IPS-18c (cell line): ENCODE results near the gene PYGO2.

ENCODE experiments used
- H3K4me3 ChIP-seq: 2 replicates; pipeline ENCODE4 v1.7.0; 2013; ENCODE audit warnings: low read depth, mild to moderate bottlenecking, low read length, moderate library complexity; ENCODE audit not compliant: insufficient read depth
- H3K9me3 ChIP-seq: one replicate; pipeline ENCODE4 v1.6.1; 2013; ENCODE audit warnings: mild to moderate bottlenecking, low read length, moderate library complexity; ENCODE audit not compliant: control insufficient read depth, insufficient read depth

PYGO2 gene, protein sequence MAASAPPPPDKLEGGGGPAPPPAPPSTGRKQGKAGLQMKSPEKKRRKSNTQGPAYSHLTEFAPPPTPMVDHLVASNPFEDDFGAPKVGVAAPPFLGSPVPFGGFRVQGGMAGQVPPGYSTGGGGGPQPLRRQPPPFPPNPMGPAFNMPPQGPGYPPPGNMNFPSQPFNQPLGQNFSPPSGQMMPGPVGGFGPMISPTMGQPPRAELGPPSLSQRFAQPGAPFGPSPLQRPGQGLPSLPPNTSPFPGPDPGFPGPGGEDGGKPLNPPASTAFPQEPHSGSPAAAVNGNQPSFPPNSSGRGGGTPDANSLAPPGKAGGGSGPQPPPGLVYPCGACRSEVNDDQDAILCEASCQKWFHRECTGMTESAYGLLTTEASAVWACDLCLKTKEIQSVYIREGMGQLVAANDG

DNA sequence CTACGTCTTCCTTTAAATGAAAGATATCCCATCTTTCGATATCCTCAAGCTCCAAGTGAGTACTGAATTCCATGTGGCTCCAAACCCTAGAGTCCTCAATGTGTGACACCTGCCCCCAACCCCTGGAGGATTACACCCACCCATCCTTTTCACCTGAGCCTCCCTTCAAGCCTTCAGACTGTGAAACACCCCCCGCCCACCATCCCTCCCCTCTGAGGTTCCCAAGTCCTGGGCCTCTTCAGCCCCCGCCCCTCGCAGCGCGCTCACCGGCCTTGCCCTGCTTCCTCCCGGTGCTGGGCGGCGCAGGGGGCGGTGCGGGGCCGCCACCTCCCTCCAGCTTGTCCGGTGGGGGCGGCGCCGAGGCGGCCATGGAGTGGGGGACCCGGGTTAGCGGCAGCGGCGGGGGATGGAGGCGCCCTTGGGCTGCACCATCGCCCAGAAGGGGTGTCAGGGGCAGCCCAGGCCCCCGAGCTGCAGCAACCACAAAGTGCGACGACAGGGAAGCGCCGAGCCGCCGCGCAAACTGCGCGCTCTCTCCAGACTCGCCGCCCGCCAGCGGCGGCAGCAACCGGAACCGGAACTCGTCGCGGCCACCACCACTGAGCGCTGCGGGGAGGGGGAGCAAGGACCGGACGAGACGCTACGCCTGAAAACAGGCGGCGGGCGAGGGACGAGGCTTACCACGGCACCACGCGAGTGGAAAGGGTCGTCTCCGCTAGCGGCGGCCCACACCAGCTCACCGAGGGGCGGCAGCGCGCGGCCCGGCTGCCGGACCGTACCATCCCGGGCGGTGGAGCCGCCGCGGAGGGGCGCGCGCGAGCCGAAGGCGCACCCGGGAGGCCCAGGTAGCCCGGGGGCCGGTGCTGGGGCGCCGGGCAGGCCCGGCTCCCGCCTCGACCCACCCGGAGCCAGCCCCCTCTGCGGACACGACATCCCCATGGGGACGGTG, at the start of gene PYGO2:
Gene PYGO2, minus strand, starts transcription at position 576 of the 949 bp plus-strand sequence. Its CDS starts 206 bp downstream, at position 370.
- no peaks in the 10 kb centered on the region for H3K9me3 ChIP-seq
- peak within 1 kb of the TSS; percentile 91 for H3K4me3 ChIP-seq

- Histone ChIP-seq H3K9me3 (no peaks in the 10 kb centered on the region), H3K4me3 (no peak overlapping the region)
Observed at GRCh38 chr1:155011004-155011416, 49.4 kb upstream of the PYGO2 start.

DNA sequence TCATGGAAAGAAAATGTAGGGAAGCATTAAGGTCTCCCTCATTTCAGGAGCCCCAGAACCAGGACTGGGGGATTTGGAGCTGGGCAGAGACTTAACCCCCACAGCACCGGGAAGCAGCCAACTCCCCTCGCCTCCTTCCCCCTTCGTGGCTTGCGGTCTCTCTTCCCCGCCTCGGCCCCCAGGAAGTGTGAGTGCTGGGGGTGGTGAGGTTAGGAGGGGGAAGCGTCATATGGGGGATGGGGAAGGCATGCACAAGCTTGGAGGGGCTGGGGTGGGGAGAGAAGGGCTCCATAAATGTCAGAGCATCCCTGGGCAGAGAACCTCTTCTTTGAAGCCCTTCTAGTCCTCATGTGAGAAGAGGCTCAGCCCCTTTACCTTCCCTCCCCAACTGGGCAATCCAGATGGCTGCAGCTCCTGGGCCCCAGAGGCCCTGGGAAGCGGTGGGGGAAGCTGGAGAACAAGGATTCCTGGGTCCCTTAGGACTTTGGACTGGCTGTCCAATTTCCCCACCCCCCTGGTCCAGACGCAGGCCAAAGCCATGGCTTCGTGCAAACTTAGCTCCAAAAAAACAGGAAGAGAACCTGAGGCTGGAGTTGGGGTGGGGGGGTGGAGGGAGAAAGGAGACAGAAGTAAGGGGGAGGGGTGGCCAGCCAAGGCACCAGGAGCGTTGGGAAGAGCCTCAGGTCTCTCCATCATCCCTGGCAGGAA, 48.8 kb upstream of the PYGO2 start:
- Histone ChIP-seq H3K4me3 (no peak overlapping the region), H3K9me3 (no peaks in the 10 kb centered on the region)

DNA sequence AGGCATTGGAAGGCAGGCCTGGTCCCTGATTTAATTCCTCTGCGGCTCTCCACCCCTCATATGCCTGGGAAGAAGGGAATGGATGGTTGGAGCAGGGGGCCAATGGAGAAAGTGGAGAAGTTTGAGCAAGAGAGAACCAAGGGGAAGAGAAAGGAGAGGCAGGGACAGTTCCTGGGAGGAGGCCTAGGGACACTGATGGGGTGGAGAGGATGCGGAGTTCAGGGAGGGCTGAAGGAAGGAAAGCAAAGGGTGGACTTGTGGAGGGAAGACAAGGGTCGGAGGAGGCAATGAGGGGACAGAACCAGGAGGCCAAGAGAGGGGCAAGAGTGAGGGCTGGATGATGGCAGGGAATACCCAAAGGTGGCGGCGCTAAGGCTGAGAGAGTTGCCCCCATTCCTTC, 48.2 kb upstream of the PYGO2 start:
- H3K4me3 ChIP-seq: no peak overlapping the region
- H3K9me3 ChIP-seq: no peaks in the 10 kb centered on the region

- H3K4me3 ChIP-seq: no peak overlapping the region
- no peaks in the 10 kb centered on the region for H3K9me3 ChIP-seq
Observed at GRCh38 chr1:155009221-155009711, 47.7 kb upstream of the PYGO2 start.

- Histone ChIP-seq H3K4me3 (no peak overlapping the region; the same call in 1 of the 2 replicates), H3K9me3 (no peaks in the 10 kb centered on the region)
Observed at GRCh38 chr1:155008015-155008941, 46.7 kb upstream of the PYGO2 start.

DNA sequence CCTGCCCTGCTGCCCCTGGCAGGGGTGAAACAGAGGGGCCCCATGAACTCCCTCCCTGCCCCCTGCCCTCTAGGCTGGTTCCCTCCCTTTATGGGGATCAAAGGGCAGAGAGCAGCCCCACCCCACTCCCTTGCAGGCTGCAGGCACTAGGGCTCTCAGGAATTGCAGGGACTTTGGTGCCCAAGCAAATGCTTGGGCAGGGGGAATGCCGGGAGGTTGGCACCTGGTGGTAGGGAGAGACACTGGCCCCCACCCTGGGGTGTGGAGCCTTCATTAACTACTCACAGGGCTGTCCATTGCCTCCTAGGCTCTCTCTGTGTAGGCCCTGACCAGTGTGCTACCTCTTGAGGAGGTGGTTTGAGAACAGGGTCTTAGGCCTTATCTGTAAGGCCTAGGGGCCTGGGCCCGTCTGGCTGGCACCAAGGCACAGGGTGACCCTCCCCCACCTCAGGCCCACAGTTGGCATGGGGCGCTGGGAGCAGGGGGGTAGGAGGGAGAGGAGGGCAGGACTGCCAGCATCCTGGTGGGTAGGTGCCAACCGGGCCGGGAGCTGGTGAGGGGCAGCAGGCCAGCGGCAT, 45.8 kb upstream of the PYGO2 start:
- Histone ChIP-seq H3K9me3 (peaks cover 2% of the 10 kb centered on the region), H3K4me3 (no peak overlapping the region)

DNA sequence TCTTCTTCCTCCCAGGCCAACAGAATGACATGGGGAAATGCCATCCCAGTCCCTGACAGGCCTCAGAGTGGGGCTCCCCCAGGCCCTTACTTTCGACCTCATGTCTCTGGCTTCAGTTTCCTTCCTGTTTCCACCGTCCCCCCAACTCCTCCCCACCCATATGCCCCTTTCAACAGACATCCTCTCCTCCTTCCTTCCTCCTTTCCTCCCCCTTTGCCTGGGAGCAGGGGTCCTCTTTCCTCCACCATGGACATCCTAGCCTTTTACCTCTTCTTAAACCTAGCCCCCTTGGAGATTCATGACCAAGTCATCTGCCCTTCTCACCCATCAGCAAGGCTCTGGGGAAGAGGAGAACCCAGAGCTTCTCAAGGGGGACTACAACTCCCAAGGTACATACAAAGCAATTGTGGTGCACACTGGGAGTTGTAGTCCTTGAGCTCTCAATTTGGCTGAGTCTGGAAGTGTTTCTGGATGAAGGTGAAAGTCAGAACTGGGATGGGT, 45.1 kb upstream of the PYGO2 start:
- no peak overlapping the region for H3K4me3 ChIP-seq

DNA sequence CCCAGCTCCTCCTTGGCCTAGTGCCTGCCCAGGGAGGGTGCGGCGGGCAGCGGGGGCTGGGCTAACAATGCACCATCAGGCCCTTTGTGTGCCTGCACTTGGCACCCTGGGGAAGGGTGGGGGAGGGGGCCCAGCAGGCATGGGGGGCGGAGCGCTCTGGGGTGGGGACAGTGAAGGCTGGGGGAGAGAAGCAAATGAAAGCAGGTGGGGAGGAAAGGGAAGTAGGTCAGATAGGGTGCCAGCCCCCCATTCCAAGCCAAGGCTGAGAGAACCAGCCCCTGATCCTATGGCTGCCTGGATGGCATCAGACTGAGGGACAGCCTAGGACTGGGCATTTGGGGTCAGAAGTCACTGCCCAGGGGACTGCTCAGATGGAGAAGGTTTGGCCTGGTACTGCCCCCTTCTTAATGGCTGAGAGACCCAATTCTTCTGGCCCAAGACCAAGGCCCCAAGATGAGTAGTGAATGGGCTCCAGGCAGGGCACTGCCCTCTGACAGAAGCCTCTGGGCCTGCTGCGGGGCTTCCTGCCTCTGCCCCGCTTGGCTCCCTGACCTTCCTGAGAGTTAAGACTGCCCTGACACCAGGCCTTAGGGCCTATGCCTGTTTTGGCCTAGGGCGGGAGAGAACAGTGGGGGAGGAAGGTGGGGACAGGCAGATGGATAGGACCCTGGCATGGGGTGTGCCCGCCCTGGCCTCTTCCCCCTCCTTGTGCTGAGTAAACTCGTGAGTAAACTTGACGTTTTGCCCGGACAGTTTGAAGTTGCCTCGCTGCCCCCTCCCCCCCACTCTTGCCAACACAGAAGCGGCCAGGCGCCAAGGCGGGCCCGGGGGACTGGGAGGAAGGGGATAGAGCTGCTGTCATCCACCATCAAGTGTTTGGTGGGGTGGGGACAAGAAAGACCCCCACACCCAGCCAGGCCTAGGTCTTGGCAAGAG, 43.8 kb upstream of the PYGO2 start:
- peak overlapping the region; percentile 4; the same call in 1 of the 2 replicates for H3K4me3 ChIP-seq
- peaks cover 2% of the 10 kb centered on the region for H3K9me3 ChIP-seq

More for the DNA sequence above, 45.1 kb upstream of the PYGO2 start:
- peaks cover 2% of the 10 kb centered on the region for H3K9me3 ChIP-seq

DNA sequence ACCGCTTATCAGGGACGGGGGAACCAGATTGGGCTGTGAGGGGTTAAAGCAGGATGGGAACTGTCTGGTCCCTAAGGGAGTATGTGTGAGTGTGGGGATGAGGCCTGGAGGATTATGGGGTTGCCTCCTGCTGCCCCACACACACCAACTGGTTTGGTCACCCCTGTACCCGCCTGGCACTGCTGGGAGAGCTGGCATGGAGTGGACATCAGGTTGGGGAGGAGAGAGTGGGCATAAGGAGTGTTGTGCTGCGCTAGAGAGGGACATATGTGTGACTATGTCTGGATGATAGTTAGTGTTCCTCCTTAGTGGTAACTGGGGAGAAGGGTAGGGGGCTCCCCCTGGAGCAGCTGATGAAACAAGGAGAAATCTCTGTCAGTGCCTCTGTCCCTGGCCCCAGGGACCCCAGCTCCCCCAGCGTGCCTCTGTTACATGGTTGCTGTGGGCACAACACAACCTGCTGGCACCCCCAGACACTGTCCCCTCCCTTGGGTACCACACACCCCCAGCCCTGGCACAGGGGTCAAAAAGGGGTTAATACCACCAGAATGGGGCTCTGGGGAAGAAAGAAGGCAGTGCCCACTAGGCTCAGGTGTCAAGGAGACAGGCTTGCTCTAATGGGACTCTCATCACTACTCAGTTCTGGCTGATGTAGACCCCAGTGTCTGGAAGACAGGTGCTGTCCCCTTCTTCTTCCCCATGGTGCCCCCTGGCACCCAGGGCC, 42.9 kb upstream of the PYGO2 start:
- Histone ChIP-seq H3K9me3 (peaks cover 2% of the 10 kb centered on the region), H3K4me3 (peak overlapping the region; percentile 87)

DNA sequence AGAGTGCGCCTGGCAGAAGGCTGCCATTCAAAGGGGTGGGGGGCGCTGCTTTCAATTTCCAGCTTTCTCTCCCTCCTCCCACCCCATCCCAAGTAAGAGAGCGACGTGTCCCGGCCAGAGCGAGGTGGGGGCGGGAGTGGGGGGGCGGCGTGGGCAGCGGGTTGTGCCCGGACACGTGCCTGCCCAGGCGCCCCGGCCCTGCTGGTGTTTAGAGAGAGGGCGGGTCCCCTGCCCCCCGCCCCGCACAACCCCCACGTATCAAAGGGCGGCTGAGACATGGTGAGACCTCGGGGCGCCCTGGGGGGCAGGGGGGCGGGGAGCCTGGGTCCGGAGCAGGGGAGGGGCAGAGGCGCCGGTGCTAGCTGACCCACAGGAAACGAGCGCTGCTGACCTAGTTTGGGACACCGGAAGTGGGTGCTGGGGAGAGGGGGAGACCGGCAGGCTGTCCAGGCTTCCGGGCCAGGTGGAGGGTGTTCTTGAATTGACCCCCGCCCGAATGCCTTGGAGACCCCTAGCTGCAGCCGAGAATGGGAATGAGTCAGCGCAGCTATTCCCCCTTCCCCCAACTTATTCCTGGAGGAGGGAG, 42.3 kb upstream of the PYGO2 start:
- peak overlapping the region; percentile 87 for H3K4me3 ChIP-seq
- H3K9me3 ChIP-seq: peaks cover 2% of the 10 kb centered on the region

DNA sequence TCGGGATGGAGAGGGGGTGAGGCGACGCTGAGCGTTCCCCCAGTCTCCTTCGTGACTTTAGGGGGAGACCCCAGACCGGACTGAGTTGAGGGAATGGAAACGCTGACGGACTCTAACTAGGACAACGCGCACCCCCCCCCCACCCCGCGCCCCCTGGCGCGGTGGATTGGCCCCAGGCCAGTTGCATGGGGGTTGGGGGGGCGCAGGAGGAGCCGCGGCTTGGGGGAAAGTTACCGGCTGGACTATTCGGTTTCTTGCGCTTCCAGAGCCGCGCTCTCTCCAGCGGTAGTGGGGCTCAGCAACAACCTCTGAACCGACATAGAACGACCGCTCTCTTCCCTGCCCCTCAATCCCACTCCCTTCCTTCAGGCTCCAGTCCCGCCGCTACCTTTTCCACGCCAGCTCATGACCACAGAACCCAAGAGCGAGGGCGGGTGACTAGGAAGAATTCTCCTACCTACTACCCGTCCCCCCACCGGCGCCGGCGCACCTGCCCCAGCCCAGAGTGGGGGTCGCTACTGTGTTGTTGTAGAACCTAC, 41.7 kb upstream of the PYGO2 start:
- Histone ChIP-seq H3K9me3 (peaks cover 2% of the 10 kb centered on the region), H3K4me3 (peak overlapping the region; percentile 87)

GRCh38 chr1:155002464-155003226, 41.1 kb upstream of the PYGO2 start, which contains the start of gene ZBTB7B:
TSS of gene ZBTB7B (plus strand) at chr1:155002802. CDS start at chr1:155014661, 11,859 bp downstream.
- H3K9me3 ChIP-seq: peaks cover 2% of the 10 kb centered on the region
- peak within 1 kb of the TSS; percentile 87 for H3K4me3 ChIP-seq
